Nucleus accumbens (tissue), 56 donors: ENCODE data around the gene ZC3H12A.

ENCODE experiments used
- DNase-seq, 56 donors: peaks; one replicate each; lab custom pipeline; 2025; lab: John Stamatoyannopoulos, UW

The ZC3H12A gene

GRCh38 chr1:37453647-37454046, 20.7 kb upstream of the ZC3H12A start:
- DNase-seq, result no peak

GRCh38 chr1:37455516-37455915, 18.9 kb upstream of the ZC3H12A start:
- DNase-seq, result no peak

- no peak for DNase-seq
Observed at GRCh38 chr1:37456614-37457013, 17.8 kb upstream of the ZC3H12A start.

- DNase-seq, result no peak
Observed at GRCh38 chr1:37458551-37458950, 15.8 kb upstream of the ZC3H12A start.

DNA sequence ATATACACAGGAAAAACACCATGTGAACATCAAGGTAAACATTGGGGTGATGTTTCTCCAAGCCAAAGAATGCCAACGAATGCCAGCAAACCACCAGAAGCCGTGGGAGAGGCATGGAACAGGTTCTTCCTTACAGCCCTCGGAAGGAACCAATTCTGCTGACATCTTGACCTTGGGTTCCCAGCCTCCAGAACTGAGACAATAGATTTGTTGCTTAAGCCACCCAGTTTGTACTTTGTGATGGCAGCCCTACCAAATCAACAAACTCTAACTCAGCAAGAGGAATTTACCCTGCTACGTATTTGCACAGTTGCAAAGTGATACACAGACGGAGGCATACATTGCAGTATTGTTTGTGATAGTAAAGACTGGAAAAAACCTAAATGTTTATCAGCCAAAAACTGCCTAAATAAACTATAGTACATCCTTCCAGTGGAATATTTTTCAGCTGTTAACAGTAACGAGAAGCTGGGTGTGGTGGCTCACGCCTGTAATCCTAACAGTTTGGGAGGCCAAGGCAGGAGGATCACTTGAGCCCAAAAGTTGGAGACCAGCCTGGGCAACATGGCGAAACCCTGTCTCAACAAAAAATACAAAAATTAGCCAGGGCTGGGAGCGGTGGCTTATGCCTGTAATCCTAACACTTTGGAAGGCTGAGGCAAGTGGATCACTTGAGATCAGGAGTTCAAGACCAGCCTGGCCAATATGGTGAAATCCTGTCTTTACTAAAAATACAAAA, 12.5 kb upstream of the ZC3H12A start:
- no peak for DNase-seq

DNA sequence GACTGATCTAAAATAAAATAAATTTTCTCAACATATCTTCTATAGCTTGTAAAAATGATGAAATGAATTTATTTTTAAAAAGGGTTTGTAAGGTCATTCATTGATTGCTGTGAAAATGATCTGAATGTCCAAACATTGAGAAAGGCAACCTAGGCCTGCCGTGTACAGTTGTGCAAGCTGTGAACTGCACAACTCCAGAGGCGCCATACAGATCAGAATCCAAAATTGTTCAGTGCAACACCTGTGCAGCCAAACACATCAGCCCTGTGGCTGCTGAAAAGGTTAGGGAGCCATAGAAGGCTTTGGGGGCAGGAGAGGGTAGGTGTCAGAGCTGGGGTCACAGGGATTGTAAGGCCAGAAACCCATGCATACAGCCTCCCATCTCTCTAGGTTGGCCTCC, 9.9 kb upstream of the ZC3H12A start:
- DNase-seq, result no peak

DNA sequence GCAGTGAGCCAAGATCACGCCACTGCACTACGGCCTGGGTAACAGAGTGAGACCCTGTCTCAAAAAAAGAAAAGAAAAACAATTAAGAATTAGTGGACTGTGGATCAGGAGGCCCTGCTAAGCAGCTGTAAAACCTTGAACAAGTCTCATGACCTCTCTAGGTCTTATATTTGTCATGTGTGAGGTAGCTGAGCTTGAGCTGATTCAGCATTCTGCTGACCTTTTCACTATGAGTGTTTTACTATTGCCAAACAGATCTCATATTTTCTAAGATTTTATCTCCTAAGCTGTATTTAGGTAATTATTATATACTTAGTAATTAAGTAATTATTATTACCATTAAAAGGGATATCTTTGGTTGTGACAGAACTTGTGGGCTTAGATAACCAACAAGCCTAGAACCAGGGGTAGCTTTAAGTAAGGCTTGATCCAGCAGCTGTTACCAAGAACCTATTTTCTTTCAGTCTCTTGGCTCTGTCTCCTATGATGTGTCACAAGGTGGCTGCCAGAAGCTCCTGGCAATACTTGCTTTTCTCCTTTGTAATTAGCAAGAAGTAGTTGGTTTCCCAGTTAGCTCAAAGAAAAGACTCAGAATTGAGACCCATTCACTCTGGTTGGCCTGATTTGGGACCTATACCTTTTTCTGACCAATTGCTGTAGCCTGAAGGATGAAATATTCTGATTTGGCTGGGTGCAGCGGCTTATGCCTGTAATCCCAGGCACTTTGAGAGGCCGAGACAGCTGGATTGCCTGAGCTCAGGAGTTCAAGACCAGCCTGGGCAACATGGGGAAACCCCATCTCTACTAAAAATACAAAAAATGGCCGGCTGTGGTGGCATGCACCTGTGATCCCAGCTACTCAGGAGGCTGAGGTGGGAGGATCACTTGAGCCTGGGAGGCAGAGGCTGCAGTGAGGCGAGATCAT, 8.5 kb upstream of the ZC3H12A start:
- DNase-seq, result no peak

- DNase-seq, result no peak
Observed at GRCh38 chr1:37468037-37468436, 6.3 kb upstream of the ZC3H12A start.

DNA sequence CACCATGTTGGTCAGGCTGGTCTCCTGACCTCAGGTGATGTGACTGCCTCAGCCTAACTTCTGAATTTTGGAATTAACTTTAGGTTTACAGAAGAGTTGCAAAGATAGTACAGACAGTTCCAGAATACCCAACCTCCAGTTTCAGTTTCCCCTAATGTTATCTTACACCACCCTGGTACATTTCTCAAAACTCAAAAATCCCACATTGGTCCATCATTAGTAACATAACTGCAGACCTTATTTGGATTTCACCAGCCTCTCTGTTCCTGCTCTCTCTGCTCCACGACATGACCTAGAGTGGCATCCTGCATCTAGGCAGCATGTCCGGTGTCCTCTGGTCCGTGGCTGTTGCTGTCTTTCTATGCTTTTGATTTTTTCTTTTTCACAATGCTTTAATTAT, 5.0 kb upstream of the ZC3H12A start:
- DNase-seq, result no peak

- peak in 48 of 56 donors; percentile 19 to 86 (median 50) for DNase-seq
Observed at GRCh38 chr1:37471345-37472231, 2.8 kb upstream of the ZC3H12A start.

- peak in 1 of 56 donors; percentile 17 for DNase-seq
Observed at GRCh38 chr1:37472281-37472680, 2.1 kb upstream of the ZC3H12A start.

DNA sequence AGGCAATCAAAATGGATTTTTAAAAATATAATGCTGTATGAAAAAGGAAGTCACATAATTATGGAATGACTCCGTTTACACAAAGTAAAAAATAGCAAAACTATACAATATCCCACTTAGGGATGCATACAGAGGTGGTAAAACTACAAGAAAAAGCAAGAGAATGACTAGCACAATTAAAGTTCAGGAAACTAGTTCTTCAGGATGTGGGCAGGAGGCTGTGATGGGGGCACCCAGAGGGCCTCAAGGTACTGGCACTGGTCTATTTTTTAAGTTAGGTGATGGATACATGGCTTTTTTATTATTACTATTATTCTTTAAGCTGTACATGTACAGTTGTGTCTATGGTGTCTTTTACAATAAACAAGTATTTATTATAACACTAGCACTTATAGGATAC, 1.4 kb upstream of the ZC3H12A start:
- DNase-seq, result no peak

GRCh38 chr1:37473431-37474045, 842 bp upstream of the ZC3H12A start:
- DNase-seq, result no peak

GRCh38 chr1:37474697-37475379, 458 bp downstream of the ZC3H12A start:
- peak in 3 of 56 donors; percentile 37 to 76 (median 64) for DNase-seq

DNA sequence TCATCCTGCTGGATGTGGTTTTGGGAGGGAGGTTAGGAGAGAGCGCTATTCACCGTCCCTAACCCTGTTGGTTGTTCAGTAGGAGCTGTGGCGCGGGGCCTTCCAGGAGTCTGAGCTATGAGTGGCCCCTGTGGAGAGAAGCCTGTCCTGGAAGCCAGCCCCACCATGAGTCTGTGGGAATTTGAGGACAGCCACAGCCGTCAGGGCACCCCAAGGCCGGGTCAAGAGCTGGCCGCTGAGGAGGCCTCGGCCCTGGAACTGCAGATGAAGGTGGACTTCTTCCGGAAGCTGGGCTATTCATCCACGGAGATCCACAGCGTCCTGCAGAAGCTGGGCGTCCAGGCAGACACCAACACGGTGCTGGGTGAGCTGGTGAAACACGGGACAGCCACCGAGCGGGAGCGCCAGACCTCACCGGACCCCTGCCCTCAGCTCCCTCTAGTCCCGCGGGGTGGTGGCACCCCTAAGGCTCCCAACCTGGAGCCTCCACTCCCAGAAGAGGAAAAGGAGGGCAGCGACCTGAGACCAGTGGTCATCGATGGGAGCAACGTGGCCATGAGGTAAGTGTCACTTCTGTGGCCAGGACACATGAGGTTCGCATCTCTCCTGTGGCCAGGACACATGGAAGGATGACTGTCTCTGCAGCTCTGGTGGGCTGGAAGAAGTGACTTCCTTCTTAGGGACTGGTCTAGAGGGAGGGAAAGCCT, 1.2 kb downstream of the ZC3H12A start:
- DNase-seq, result no peak

DNA sequence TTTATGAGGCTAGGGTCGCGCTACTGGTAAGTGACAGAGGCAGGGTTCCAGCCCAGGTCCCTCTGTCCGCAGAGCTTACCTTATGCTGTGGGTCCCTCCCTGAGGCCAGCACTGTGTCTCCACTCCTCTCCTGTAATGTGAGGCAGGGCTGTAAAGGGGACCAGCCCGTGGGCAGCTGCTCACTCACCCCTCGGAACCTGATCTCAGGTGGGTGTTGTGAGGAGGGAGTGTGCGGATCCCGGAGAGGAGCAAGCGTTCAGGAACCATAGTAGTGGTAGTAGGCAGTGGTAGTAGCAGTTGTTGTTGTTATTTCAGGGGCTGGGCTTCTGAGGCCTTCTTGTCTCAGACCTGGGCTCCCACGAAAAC, 1.7 kb downstream of the ZC3H12A start:
- DNase-seq, result no peak

GRCh38 chr1:37476460-37477197, 2.2 kb downstream of the ZC3H12A start:
- DNase-seq, result peak in 5 of 56 donors; percentile 10 to 39 (median 23)

GRCh38 chr1:37477198-37477931, 3.0 kb downstream of the ZC3H12A start:
- DNase-seq, result no peak
